HepG2 (cell line): ENCODE data around the gene PLXNC1. TPM values are rescaled to one million over a fixed set of nuclear protein-coding genes. Genes with fewer than 3 reads are reported as not detected.

ENCODE experiments used
- ATAC-seq: fragments of 200-7000 bp; cut with Tn5 transposase; 3 replicates; pipeline ENCODE4 v1.9.1; 2020; ENCODE audit warnings: mild to moderate bottlenecking, moderate library complexity
- BruUV-seq: library from RNA; stranded (reverse); fragments of 400-500 nt; replicated peaks from 2 replicates; lab custom pipeline; 2021; lab: Mats Ljungman, UMichigan
- CTCF ChIA-PET: fragments of 300-600 bp; formaldehyde crosslinking; extraction: SDS; loops from one replicate; lab custom pipeline; 2021; ENCODE audit warnings: low total read pairs, inconsistent platforms, low intra/inter-chr PET ratio; lab: Yijun Ruan, JAX
- POLR2A ChIA-PET: fragments of 350-600 bp; sonication (Branson Sonifier 250); formaldehyde crosslinking; loops from one replicate; lab custom pipeline; 2020; ENCODE audit warnings: antibody characterized with exemption, inconsistent platforms; lab: Yijun Ruan, JAX
- DNase-seq: peaks from one replicate; pipeline ENCODE4 v3.0.0-alpha.2; 2015; ENCODE audit warnings: low spot score
- FAIRE-seq: peaks from 3 replicates; lab custom pipeline; 2011; peaks lifted over from hg19 to GRCh38; lab: Jason Lieb, UNC
- H2AFZ ChIP-seq: one replicate; pipeline ENCODE4 v1.6.1; 2011; ENCODE audit warnings: low read length, inconsistent platforms
- H3K27ac ChIP-seq: fragments of 300-600 bp; 3 replicates; pipeline ENCODE4 v1.8.0; 2011; ENCODE audit warnings: mixed run types, mild to moderate bottlenecking, mixed read lengths, low read length, inconsistent platforms; ENCODE audit not compliant: insufficient read depth; ENCODE audit errors: extremely low read length
- H3K27me3 ChIP-seq, 2 experiments: fragments of 200-600 bp in 1 of 2; 2 replicates in 1 of 2; 3 replicates in 1 of 2; pipeline versions ENCODE4 v1.6.0 to v1.8.0; 2011; ENCODE audit warnings: low read length in 2 of 2, mild to moderate bottlenecking in 2 of 2, moderate library complexity in 2 of 2, inconsistent platforms in 1 of 2; ENCODE audit not compliant: insufficient read depth in 2 of 2, control insufficient read depth in 1 of 2
- H3K36me3 ChIP-seq, 2 experiments: fragments of 200-600 bp in 1 of 2; replicated peaks in 1 of 2; 2 replicates in 1 of 2; 3 replicates in 1 of 2; pipeline versions ENCODE4 v1.5.1 to v1.8.0; 2011; ENCODE audit warnings: low read length in 2 of 2, inconsistent platforms in 1 of 2; ENCODE audit not compliant: insufficient read depth in 2 of 2, control insufficient read depth in 1 of 2
- H3K4me1 ChIP-seq: 2 replicates; pipeline ENCODE4 v1.5.1; 2012; ENCODE audit warnings: low read length, inconsistent platforms; ENCODE audit not compliant: insufficient read depth
- H3K4me2 ChIP-seq: 2 replicates; pipeline ENCODE4 v1.6.0; 2011; ENCODE audit warnings: low read depth, low read length, inconsistent platforms
- H3K4me3 ChIP-seq, 3 experiments: fragments of 200-600 bp in 1 of 3; sonication (generic), shearing (Covaris generic) in 1 of 3; replicated peaks in 1 of 3; 2 replicates each; pipeline ENCODE4 v1.5.1; 2011 to 2016; ENCODE audit warnings: low read length in 3 of 3, inconsistent platforms in 2 of 3, low read depth in 2 of 3, mild to moderate bottlenecking in 2 of 3, control low read depth in 1 of 3, mixed read lengths in 1 of 3; ENCODE audit not compliant: insufficient read depth in 1 of 3
- H3K79me2 ChIP-seq: one replicate; pipeline ENCODE4 v1.6.1; 2011; ENCODE audit warnings: low read length, inconsistent platforms; ENCODE audit not compliant: insufficient read depth
- H3K9ac ChIP-seq: 2 replicates; pipeline ENCODE4 v1.6.0; 2011; ENCODE audit warnings: mild to moderate bottlenecking, low read depth, low read length, inconsistent platforms; ENCODE audit not compliant: insufficient read depth
- H3K9me3 ChIP-seq: 2 replicates; pipeline ENCODE4 v1.5.1; 2012; ENCODE audit warnings: mild to moderate bottlenecking, low read length
- H4K20me1 ChIP-seq: 2 replicates; pipeline ENCODE4 v1.6.0; 2011; ENCODE audit warnings: inconsistent platforms, mild to moderate bottlenecking, low read length, moderate library complexity; ENCODE audit not compliant: insufficient read depth
- AKNA ChIP-seq: sonication (generic); formaldehyde crosslinking; IDR thresholded peaks from 2 replicates; pipeline ENCODE4 v1.4.0; 2020; ENCODE audit warnings: missing genetic modification reagents, borderline replicate concordance
- NFE2 ChIP-seq: sonication (generic); formaldehyde crosslinking; IDR thresholded peaks from 2 replicates; pipeline ENCODE4 v1.4.0; 2020; ENCODE audit warnings: missing genetic modification reagents
- WGBS: methylation state at CpG from one replicate; pipeline ENCODE4 v1.1.6; 2017; ENCODE audit warnings: low lambda C conversion rate; 5-methylcytosine and 5-hydroxymethylcytosine counted together
- in situ Hi-C: cut with HindIII; loops from 2 replicates; pipeline ENCODE4 v1.10.0; 2017; ENCODE audit warnings: low pct_unique_long_range_greater_than_20kb; ENCODE audit not compliant: extremely low pct_ligation_motif_present
- intact Hi-C: fragments of 100-400 bp; cut with micrococcal nuclease; formaldehyde crosslinking; loops from one replicate; pipeline ENCODE4 v1.10.0; 2022; ENCODE audit not compliant: unreplicated experiment
- polyA plus RNA-seq, 8 experiments: library from polyadenylated mRNA; depleted of rRNA in 3 of 8; stranded (reverse) in 7 of 8; unstranded in 1 of 8; fragments of >200 nt; fragmentation: Illumina TruSeq in 4 of 8; extraction: Trizol in 4 of 8; gene quantifications; 2 replicates each; pipeline versions ENCODE4 v1.2.1 to v1.2.3, GENCODE V29; 2011 to 2016; ENCODE audit warnings: low read depth in 4 of 8, missing spikeins in 1 of 8, mixed read lengths in 1 of 8; ENCODE audit not compliant: insufficient read depth in 1 of 8
- total RNA-seq, 5 experiments: library from RNA; depleted of rRNA; stranded (reverse); fragments of >200 nt; fragmentation: Illumina TruSeq; extraction: Trizol; gene quantifications; 2 replicates each; pipeline ENCODE4 v1.2.3, GENCODE V29; 2016; ENCODE audit warnings: low read depth in 1 of 5

The PLXNC1 gene
- total and polyA plus RNA-seq, 2 of the 13 experiments (the other 11 are each of a cell fraction or from before 2014, with no cell fraction given): 6.6 to 11.2 TPM

GRCh38 chr12:94267921-94268471 is 119.6 kb downstream of the PLXNC1 start:
- Histone ChIP-seq H3K9me3 (no peaks in the 10 kb centered on the region), H3K36me3 (peaks cover 1 to 14% of the 10 kb centered on the region in 2 experiments; a peak in 2 of 5 replicates), H3K4me2 (no peak overlapping the region), H3K4me1 (no peaks in the 10 kb centered on the region), H4K20me1 (no peaks in the 10 kb centered on the region), H3K79me2 (no peaks in the 10 kb centered on the region), H3K9ac (no peak overlapping the region), H3K27me3 (no peaks in the 10 kb centered on the region), H2AFZ (no peak overlapping the region), H3K4me3 (no peak overlapping the region), H3K27ac (no peak overlapping the region)
- in situ Hi-C loops: loop anchor here (5.0 kb wide), 1 partner anchor 264 kb away; no protein-coding TSS in a partner anchor
- FAIRE-seq (no peak), ATAC-seq (no peak), DNase-seq (no peak)
- no TSS peak for BruUV-seq
- WGBS: 93% methylated on average over 5 of the region's 5 CpGs
- TF ChIP-seq AKNA (CRISPR knock-in tag) (no peak), NFE2 (CRISPR knock-in tag) (no peak)
- intact Hi-C loops: no loop called here
- POLR2A ChIA-PET: no interaction called here
- CTCF ChIA-PET: no interaction called here
